BE2C (cell line): ENCODE measurements around the gene NDUFS6.
A peak's percentile ranks its signal among the peaks of the same experiment; 100 is the strongest.

Source experiments
- DNase-seq: peaks from one replicate; pipeline ENCODE4 v3.0.0-alpha.2; 2020
- H3K27me3 ChIP-seq: fragments of 250-450 bp; sonication (Bioruptor Pico); 2 replicates; pipeline ENCODE4 v1.5.1; 2020; ENCODE audit warnings: mild to moderate bottlenecking
- H3K36me3 ChIP-seq: fragments of 250-450 bp; sonication (Bioruptor Pico); 2 replicates; pipeline ENCODE4 v1.5.1; 2020; ENCODE audit warnings: mild to moderate bottlenecking
- H3K4me1 ChIP-seq: fragments of 250-450 bp; sonication (Bioruptor Pico); 2 replicates; pipeline ENCODE4 v1.5.1; 2020
- H3K4me3 ChIP-seq: 2 replicates; pipeline ENCODE4 v1.5.1; 2011; ENCODE audit warnings: low read depth, low read length
- H3K9me3 ChIP-seq: fragments of 250-450 bp; sonication (Bioruptor Pico); 2 replicates; pipeline ENCODE4 v1.5.1; 2020
- TF ChIP-seq, protein P1 (sequence below): IDR thresholded peaks from 2 replicates; pipeline ENCODE4 v1.5.1; 2012; ENCODE audit warnings: mild to moderate bottlenecking, low read depth, low read length

NDUFS6 gene

GRCh38 chr5:1772634-1773033 is 28.6 kb upstream of the NDUFS6 start:
- Histone ChIP-seq H3K36me3 (no peaks in the 10 kb centered on the region), H3K9me3 (no peaks in the 10 kb centered on the region), H3K27me3 (peaks cover 12% of the 10 kb centered on the region), H3K4me1 (no peaks in the 10 kb centered on the region), H3K4me3 (no peak overlapping the region)
- TF ChIP-seq, protein P1, sequence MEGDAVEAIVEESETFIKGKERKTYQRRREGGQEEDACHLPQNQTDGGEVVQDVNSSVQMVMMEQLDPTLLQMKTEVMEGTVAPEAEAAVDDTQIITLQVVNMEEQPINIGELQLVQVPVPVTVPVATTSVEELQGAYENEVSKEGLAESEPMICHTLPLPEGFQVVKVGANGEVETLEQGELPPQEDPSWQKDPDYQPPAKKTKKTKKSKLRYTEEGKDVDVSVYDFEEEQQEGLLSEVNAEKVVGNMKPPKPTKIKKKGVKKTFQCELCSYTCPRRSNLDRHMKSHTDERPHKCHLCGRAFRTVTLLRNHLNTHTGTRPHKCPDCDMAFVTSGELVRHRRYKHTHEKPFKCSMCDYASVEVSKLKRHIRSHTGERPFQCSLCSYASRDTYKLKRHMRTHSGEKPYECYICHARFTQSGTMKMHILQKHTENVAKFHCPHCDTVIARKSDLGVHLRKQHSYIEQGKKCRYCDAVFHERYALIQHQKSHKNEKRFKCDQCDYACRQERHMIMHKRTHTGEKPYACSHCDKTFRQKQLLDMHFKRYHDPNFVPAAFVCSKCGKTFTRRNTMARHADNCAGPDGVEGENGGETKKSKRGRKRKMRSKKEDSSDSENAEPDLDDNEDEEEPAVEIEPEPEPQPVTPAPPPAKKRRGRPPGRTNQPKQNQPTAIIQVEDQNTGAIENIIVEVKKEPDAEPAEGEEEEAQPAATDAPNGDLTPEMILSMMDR: peak; percentile 63
- DNase-seq: peak; percentile 36

DNA sequence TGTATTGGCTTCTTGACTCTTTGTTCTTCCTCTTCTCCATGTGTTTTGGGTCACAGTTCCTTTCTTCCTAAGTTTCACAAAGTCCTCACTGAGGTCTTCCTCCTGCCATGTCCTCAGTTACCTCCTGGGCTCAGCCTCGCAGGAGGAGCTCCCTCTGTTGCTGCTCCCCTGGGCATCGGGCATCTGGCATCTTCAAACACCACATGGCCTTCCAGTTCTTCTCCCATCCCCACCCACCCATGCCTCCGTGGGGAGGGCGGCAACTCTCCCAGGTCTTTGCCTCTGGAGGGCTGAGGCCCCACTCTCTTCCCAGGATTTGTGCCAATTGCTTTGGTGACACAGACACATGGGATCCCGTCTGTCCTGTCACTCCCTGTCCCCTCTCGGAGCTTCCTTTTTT is 24.4 kb upstream of the NDUFS6 start:
- TF ChIP-seq, protein P1: no peak
- Histone ChIP-seq H3K36me3 (no peaks in the 10 kb centered on the region), H3K4me1 (no peaks in the 10 kb centered on the region), H3K9me3 (no peaks in the 10 kb centered on the region), H3K4me3 (no peak overlapping the region), H3K27me3 (peaks cover 19% of the 10 kb centered on the region)
- no peak for DNase-seq

- Histone ChIP-seq H3K36me3 (no peaks in the 10 kb centered on the region), H3K4me1 (no peaks in the 10 kb centered on the region), H3K9me3 (no peaks in the 10 kb centered on the region), H3K4me3 (no peak overlapping the region), H3K27me3 (peaks cover 22% of the 10 kb centered on the region)
- TF ChIP-seq, protein P1: no peak
- no peak for DNase-seq
These were observed 23.7 kb upstream of the NDUFS6 start for GRCh38 chr5:1777281-1778137.

DNA sequence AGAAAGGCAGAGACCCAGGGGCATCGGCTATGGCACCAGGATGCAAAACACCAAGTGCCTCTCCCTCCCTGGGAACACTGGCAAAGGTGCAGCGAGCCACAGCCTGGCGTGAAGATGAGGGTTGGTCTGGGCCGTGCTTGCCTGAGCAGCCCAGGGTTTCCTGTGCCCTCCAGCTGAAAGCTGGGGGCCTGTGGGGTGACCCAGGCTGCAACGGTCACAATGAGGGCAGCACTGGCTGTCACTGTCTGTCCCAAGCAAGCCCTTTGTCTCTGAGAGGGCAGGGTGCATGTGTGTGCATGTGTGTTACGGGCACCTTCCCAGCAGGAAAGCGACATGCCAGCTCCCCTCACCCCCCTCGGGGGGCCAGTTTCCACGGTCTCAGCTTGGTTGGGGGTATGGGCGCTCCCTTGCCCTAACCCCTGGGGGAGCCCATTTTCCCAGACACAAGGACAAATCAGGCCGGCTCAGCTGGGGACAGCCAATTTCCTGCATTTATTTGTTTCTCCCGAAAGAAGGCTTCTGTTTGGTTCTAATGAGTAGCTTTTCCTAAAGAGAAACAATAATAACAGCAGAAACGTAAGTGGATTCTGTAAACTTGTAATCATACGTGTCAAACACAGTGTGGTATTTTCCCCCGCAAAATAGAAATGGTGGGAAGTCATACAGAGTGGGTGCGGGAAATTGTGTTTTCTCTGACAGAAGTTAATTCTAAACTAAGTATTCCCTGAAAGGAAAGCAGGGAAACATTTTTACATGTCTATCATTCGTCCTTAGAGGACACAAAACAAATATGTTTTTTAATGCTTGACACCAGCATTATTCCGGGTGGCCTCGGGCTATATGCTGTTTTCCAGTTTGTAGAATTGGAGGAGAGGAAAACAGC is 22.8 kb upstream of the NDUFS6 start:
- Histone ChIP-seq H3K27me3 (peaks cover 22% of the 10 kb centered on the region), H3K4me1 (no peaks in the 10 kb centered on the region)
- DNase-seq: no peak

DNA sequence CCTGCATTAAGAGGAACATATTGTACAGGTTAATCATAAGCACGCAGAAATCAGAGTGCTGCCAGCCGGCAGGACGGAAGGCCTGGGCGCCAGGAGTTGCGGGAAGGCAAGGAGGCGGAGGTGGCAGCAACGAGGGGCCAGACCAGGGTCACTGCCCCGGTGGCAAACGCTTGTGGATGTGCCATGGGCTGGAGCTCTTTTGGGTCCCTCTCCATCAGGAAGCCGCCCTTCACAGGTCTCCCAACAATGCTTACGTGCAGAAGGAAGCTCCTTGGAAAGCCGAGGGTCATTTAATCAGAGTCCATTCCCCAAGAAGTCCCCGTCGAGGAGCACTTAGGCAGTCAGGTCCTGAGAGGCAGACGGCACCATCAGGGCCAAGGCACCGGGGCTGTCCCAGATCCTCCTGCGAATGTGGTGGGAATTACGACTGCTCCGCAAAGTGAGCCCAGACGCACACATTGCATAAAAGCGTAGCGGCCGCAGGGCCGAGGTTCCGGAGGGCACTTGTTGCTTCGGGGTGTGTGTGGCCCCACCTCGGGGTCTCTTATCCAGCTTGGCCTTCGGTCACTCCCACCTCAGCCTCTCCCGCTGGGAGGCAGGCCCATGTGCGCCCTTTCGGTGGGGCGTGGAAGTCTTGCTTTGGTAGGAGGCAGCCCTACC is 22.1 kb upstream of the NDUFS6 start:
- TF ChIP-seq, protein P1: no peak
- Histone ChIP-seq H3K27me3 (peaks cover 22% of the 10 kb centered on the region), H3K9me3 (no peaks in the 10 kb centered on the region), H3K4me1 (no peaks in the 10 kb centered on the region), H3K36me3 (no peaks in the 10 kb centered on the region), H3K4me3 (no peak overlapping the region)
- no peak for DNase-seq

More for the DNA sequence above, 22.8 kb upstream of the NDUFS6 start:
- Histone ChIP-seq H3K9me3 (no peaks in the 10 kb centered on the region), H3K36me3 (no peaks in the 10 kb centered on the region), H3K4me3 (no peak overlapping the region)
- TF ChIP-seq, protein P1: no peak
